HG02798 (cell line): ENCODE results near the gene SLC25A53.
"Not testable (repeated sequence)": the region's sequence is repeated elsewhere in the genome, so short reads cannot be mapped to it uniquely, and the experiment has no call there.

Experiments
- ATAC-seq: cut with Tn5 transposase; IDR thresholded peaks from one replicate; pipeline ENCODE4 v1.9.1; 2021; ENCODE audit warnings: mild to moderate bottlenecking; ENCODE audit not compliant: unreplicated experiment, poor library complexity

SLC25A53 gene

DNA sequence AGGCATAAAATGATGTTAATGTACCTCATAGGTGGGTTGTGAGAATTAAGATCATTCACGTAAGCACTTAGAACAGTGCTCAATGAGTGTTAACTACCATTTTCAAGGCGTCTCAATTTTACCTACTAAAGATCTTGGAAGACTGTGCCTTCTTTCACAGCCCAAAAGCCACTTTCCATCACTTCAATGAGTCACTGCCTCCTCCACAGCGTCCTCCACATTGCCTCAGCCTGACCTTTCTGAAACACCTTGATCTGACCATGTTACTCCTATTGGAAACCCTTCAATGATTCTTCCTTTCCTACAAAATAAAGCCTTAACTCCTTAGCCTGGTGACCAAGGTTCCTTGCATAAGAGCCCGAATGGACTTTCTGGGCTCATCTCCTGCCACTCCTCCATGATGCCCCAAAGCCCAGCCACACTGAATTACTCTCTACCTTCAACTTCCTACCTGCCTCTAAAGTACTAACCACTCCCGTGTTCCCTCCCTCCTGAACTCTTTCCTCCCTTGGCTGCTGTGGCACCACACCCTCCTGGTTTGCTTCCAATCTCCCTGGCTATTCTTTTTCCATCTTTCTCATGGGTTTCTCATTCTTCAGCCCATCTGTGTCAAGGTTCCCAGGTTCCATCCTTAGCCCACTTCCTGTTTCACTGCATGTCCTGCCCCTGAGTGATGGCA, 22.1 kb downstream of the SLC25A53 start:
- no peak for ATAC-seq

DNA sequence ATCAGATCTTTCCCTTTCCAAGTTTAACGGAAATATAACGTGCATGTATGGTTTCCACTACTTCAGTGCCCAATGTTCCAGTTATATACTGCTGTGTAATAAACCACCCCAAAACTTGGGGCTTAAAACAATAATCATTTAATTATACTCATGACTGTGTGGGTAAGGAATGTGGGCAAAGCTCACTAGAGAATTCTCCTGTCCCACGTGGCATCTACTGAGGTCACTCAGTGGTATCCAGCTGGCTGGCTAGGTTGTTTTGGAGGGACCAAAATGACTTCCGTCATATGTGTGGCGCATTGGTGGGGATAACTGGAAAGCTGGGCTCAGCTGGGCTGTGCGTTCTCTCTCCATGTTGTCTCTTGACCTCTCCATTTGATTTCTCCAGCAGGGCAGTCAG, 26.0 kb downstream of the SLC25A53 start:
- no peak for ATAC-seq

DNA sequence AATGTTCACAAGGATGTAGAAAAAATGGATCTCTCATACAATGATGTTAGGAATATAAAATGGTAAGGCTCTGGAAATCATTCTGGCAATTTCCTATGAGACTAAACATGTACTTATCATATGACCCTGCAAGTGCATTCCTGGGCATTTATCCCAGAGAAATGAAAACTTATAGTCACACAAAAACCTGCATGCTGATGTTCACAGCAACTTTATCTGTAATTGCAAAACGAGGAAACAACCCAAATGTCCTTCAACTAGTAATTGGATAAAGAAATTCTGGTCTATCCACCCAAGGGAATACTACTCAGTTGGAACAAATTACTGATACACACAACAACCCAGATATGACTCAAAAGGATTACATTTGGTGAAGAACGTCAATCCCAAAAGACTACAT, 30.0 kb downstream of the SLC25A53 start:
- no peak for ATAC-seq

DNA sequence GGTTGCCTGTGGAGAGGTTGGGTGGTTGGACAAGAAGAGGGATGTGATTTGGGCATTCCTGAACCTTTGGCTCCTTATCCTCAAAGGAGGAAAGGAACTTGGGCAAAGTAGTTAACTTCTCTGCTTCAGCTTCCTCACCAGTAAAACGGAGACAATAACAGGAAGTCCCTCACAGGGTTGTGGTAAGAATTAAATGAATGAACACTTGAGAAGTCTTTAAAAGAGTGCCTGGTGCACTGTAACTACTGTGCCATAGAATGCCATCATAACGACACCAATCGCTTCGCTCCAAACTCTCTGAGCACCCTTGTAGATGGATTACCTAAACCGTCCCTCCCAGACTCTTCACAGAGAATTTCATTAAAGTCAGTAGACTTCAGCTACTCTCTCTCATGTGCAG, 34.0 kb downstream of the SLC25A53 start:
- ATAC-seq: no peak

DNA sequence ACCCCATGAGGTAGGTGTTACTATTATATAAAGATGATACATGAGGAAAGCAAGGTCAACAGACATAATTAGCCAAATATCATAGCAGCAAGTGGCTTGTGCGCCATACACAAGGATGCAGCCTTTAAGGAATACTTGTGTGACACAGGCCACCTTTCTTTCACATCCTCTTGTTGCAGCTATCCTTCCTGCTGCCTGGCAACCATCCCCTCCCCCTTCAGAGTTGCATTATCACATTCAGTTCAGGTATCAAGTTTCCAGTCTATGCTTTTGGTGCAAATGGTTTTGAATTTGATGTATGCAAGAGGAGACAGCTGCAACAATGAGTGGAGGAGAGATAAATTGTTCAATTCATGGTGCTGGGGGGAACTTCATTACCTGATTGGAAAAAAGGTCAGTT, 38.0 kb downstream of the SLC25A53 start:
- ATAC-seq: no peak

DNA sequence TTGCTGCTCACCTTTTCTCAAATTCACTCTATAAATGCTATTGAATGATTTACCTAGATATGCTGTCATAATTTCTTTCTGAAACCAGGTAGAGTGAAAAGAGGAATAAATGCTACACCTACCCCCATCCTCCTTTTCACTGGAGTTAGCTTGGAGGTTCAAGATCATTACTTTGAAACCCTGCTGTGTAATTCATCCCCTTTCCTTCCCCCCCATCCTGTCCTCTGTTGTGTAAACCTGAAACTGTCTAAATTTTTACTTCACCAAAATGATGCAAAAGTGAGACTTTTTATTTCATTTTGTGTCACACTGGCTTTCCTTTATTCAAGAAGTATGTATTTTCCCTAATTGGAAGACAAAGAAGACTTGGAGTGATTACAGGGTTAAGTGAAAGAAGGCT, 39.0 kb downstream of the SLC25A53 start:
- ATAC-seq: no peak

DNA sequence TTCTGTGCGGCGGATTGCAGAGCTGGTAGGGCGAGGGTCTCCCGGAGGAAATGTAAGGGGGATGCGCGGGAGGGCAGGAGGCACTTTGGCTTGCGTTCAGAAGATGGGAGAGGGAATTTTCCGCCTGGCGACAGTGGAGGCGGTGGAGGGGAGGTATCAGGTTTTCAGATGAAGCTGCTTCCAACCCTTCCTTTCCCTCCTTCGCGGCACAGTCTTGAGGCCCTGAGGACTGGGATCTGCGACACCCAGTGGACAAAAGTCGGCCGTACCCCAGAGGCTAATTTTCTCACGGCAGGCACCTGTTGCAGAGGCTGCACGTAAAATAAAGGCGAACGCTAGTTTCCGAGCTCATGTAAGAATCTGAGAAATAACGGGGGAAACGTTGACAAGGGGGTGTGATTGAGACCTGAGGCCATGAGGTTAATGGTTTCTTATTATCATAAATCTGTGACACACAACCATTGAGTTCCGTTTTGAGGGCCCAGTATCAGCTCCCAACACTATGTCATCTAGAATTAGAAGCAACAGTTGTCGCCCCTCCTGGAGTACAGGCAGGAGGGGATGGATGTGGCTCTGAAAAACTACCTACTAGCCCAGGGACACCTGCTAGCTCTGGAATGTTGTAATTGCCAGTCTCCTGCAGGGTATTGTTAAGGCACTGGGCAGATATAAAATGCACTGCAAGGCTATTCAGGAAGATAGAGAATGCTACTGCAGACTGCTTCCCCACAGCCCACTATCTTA, 43.4 kb downstream of the SLC25A53 start:
- ATAC-seq: peak; percentile 50

DNA sequence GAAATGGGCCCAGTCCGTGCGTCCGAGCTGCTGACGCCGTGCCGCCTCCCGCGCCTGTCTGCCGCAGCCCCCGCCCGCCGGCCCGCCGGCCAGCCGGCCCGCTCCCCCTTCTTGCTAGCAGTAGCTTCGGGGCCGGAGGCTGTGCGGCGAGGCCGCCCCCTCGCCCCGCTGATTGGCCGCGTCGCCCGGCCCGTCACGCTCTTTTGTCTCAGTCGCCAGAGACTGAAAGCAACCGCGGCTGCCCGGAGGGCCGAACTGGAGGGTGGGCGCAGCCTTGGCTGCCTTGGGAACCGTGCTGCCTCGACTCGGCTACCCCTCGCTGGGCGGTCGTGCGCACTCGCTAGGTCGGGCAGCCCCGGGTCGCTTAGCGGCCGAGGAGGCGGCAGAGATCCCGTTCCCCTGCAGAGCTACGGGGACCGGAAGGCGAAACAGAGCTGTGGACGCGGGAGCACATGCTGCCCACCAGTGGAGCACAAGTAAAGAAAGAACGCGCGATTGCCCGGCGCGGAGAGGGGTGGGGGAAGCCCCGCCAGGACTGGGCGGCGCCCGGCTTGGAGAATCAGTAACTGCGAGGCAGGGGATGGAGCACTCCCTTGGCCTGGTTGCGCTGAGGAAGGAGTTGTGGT, 44.4 kb downstream of the SLC25A53 start, which contains the start of gene ZCCHC18:
Gene ZCCHC18, plus strand, starts transcription at position 198 of the 626 bp plus-strand sequence. CDS start 1,589 bp downstream, outside the sequence.
- ATAC-seq: peak; percentile 84

DNA sequence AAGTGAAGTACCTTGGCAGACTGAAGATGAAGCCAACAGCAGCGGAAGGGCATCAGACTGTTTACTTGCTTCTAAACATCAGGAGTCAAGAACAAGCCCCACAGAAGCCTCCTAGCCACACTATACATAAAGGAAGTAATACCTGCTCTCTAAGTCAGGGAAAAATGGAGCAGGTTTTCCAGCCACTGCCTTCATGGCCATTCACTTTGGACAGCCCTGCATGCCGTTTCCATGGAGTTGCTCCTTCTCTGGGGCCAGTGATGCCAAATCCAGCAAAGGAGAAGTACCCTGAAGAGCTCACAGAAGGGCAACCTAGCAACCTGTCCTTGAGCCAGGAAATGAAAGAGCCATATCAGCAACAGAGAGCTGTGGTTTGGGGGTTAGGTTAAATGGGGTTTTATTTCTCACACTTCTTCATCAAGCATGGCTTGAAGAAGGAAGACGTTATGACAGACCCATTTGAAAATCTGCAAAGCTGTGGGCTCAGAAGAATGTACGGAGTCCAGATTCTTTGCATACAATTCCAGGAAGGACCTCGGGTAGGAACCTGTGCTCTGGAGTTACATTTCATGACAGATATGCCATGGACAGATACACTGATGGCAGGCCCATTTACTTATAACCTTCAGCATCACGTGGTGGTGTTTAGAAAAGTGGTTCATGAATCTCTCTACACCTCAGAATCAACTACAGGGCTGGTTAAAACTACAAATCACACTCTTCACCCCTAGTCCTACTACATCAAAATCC, 46.1 kb downstream of the SLC25A53 start:
- peak; percentile 46 for ATAC-seq

DNA sequence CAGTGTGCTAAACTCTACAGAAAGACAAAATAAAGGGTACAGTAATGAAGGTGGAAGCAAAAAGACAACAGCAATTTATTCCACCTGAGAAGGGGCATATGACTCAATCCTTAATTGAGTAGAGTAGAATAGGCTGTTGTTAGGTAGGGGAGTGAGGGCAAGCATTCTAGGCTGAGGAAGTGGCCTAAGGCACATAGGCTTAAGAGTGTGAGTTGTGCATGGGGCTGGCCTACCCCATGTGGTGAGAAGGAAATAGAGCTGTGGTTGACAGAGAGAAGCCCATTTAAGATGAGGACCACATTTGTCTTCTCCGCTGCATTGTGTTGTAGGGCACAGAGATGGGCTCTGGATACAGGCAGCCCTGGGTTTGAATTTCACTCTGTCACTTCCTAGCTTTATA, 47.9 kb downstream of the SLC25A53 start:
- ATAC-seq: no peak

DNA sequence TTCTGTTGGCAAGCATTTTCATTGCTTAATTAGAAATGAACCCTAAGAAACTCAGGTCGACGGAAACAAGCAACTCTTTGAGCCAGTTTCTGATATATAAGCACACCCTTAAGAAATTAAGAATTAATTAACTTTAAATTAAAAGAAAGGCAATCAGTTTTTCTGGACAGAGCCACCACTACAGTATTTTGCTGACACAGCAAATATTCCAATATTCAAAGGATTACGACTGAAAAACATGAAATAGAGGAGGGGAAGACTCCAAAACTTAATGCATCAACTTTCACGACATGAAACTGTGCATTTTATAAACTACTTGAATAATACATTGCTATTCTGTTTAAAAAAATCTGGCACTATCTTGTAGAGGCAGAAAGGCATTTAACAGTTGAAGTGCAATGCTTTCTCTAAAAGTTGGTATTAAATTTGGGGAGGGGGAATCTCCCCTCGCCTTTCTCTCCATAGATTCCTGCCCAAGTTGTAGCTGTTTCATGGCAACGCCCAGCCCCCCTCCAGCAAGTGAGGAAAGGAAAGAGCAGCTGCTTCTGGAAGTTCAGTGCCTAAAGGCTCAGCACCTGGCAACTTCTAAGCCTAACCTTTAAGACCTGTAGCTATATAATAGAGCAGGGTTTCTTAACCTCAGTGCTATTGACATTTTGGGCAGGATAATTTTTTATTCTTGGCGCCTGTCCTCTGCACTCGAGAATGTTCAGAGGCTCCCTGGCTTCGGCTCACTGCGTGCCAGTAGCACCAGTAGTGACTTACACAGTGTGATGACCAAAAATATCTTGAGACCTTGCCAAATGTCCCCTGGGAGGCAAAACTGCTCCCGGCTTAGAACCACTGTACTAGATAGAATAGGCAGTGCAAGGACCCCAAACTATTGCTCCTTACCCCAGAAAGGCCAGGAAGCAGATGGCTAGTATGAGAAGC, 51.2 kb downstream of the SLC25A53 start:
- no peak for ATAC-seq

DNA sequence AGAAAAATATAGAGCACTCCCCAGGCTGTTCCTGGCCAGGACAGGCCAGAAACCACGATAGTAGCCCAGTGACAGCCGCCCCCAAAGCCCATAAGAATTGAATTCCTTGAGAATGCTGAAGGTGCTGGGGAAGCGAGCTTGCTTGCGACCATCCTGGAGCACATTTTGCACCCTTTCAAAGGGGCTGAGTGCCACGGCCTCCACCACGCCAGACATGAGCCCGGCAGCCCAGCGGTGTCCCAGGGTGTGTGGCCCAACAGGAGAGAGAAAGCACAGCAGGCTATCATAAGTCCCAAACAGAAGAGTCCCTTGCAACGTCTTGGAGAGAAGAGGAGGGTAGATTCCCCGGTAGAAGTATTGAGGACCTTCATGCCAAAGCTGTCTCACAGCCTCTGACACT, 52.1 kb downstream of the SLC25A53 start:
- ATAC-seq: no peak

DNA sequence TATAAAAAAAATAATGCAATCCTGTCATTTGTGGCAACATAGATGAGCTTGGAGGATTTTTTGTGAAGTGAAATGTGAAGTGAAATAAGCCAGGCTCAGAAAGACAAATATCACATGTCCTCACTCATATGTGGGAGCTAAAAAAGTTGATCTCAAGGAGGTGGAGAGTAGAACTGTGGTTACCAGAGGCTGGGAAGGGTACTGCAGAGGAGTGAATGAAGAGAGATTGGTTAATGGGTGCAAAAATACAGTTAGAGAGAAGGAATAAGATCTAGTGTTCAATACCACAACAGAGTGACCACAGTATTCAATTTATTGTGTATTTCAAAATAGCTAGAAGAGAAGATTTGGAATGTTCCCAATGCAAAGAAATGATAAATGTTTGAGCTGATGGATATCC, 57.9 kb downstream of the SLC25A53 start:
- no peak for ATAC-seq

DNA sequence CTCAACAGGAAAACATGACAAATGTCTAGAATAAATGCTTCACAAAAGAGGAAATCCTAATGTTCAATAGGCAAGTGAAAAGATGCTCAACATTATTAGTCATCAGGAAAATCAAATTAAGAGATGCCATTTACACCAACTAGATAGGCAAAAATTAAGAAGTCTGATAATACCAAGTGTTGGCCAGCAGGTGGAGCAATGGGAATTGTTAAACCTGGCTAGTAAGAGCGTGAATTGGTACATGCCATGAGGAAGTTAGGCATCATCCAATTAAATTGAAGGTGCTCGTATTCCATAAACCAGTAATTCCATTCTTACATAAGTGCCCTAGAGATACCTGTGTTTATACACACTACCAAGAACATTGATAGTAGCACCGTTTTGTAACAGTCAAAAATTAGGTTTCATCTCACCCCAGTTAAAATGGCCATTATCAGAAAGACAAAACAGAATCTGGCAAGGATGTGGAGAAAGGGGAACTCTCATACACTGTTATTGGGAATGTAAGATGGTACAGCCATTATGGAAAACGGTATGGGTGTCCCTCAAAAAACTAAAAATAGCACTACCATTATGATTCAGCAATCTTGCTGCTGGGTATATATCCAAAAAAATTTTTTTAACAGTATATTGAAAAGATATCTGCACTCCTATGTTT, 58.5 kb downstream of the SLC25A53 start:
- ATAC-seq: peak; percentile 75

DNA sequence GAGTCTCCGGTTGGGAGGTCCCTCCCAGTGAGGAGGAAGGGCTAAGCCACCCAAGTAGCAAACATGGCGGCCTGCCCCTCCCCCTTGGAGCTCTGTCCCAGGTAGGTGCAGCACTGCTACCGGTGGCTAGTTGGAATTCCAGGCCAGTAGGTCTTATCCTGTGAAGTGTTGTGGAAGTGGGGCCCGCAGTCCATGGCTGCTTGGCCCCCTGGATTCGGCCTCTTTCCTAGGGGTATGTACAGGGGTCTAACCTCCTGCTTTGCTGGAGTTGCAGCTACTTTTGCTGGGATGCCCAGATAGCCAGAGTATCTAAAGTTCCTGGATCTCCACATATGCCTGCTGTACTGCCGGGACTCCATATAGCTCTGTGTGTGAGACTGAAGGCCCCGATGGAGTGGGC, 70.9 kb downstream of the SLC25A53 start:
- ATAC-seq: no peak

DNA sequence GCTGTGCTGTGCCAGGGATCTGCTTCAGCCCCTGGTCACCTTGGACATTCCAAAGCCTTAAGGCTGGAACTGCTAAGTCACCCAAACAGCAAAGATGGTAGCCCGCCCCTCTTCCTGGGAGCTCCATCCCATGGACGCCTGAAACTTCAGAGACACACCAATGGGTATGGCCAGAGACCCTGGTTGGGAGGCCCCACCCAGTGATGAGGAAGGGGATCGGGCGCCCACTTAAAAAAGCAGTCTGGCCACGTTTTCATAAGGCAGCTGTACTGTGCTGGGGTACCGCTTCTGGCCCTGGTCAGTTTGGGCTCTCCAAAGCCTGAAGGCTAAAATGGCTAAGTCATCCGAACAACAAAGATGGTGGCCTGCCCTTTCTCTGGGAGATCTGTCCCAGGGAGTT, 71.3 kb downstream of the SLC25A53 start:
- ATAC-seq: no peak

DNA sequence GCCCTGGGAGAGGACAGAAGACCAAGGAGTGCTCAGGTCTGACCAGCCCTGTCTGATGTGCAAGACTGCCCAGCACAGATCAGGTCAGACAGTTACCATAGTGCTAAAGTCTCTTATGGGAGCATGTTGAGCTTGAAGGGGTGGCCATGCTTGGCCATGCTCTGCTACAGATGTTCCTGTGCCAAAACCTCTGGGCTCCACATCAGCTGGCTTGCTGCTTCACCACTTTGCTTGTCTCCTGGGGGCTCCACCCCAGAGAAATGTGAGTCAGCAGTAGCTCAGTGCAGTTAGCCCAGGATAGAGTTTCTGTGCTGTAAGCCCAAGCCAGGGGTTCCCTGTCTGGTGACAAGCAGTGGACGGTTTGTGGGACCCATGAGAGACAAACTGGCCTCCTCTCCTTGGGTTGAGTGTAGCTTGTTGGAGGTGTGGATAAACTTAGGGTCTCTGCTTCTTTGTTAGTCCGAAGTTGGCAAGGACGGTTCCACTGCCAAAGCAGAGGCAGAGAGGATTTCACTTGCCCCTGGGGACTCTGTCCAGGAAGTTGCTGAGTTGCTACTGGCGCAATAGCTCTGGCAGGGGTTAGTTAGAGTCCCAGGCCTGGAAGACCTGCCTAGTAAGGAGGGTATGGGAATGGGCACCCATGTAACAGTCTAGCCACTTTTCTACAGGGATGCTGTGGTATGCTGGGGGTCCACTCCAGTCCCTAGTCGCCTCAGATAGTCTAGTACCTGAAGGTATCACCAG, 72.1 kb downstream of the SLC25A53 start:
- ATAC-seq: no peak

DNA sequence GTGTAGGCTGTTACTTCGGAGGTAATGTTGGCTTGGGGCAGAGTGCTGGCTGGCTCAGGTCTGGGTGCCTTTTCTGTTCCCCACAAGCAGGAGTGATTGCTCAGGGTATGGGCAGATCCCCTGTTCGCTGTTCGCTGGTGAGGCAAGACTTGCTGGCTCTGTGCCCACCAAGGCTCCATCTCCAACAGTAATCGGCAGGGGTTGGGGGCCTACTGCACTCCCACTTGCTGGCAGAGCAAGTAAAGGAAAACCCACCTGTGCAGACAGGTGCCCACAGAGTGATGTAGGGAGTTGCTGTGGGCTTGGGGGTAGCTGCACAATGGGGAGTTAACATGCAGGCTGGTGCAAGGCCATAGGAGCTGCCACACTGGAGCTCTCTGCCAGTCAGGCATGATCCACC, 72.7 kb downstream of the SLC25A53 start:
- no peak for ATAC-seq

DNA sequence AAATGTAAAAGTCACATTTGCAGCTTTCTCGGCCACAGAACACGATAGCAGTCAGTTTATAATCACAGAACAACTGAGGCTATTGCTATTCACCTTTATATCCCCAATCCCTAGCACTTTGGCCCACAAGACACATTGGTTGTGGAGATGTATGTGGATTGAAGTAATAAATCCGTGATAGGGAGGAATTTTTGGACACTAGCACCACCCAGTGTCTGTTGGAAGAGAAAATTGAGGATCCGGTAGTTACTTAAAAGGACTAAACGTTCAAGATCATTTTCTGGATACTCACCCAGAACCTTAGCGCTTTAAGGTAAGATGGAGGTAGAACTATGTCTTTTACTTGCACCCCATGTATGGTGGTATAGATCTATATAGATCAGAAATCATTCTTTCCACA, 79.0 kb downstream of the SLC25A53 start:
- not testable (repeated sequence) for ATAC-seq
